OCI-LY3 (cell line): Measurements from ENCODE around the gene PROM2.

ENCODE experiments used
- H2AFZ ChIP-seq: fragments of 200-600, 300-600 bp; shearing (Covaris generic); 2 replicates; pipeline ENCODE4 v1.6.0; 2014; ENCODE audit warnings: antibody characterized with exemption, low read depth, low read length
- H3K27ac ChIP-seq: fragments of 200-600, 300-600 bp; sonication (generic); 2 replicates; pipeline ENCODE4 v1.5.1; 2014; ENCODE audit warnings: mild to moderate bottlenecking, low read length, moderate library complexity, mixed read lengths
- H3K27me3 ChIP-seq: fragments of 200-600, 300-600 bp; sonication (generic); 2 replicates; pipeline ENCODE4 v1.6.1; 2014; ENCODE audit warnings: low read depth, low read length, mixed read lengths
- H3K36me3 ChIP-seq: fragments of 200-600, 300-600 bp; sonication (generic); replicated peaks from 2 replicates; pipeline ENCODE3; 2014; ENCODE audit warnings: low read depth, low read length, mixed read lengths
- H3K4me1 ChIP-seq: fragments of 300-600, 200-600 bp; sonication (generic); 2 replicates; pipeline ENCODE4 v1.6.1; 2014; ENCODE audit warnings: low read length, mixed read lengths
- H3K4me2 ChIP-seq: fragments of 200-600, 300-600 bp; sonication (generic); 2 replicates; pipeline ENCODE4 v1.6.1; 2014; ENCODE audit warnings: low read length, mixed read lengths
- H3K4me3 ChIP-seq: fragments of 300-600, 200-600 bp; sonication (generic); 2 replicates; pipeline ENCODE4 v1.5.1; 2014; ENCODE audit warnings: antibody characterized with exemption, mild to moderate bottlenecking, low read length, moderate library complexity
- H3K79me2 ChIP-seq: fragments of 300-600, 200-600 bp; shearing (Covaris generic); 2 replicates; pipeline ENCODE4 v1.6.1; 2014; ENCODE audit warnings: mild to moderate bottlenecking, low read length, mixed read lengths
- H3K9ac ChIP-seq: fragments of 300-600, 200-600 bp; shearing (Covaris generic); 2 replicates; pipeline ENCODE4 v1.6.0; 2014; ENCODE audit warnings: mild to moderate bottlenecking, low read length, moderate library complexity
- H3K9me3 ChIP-seq: fragments of 200-600, 300-600 bp; shearing (Covaris generic); 2 replicates; pipeline ENCODE4 v1.6.1; 2014; ENCODE audit warnings: low read length, mixed read lengths; ENCODE audit not compliant: insufficient read depth
- H4K20me1 ChIP-seq: fragments of 200-600, 300-600 bp; sonication (generic); 2 replicates; pipeline ENCODE4 v1.6.1; 2016; ENCODE audit warnings: low read length, mixed read lengths; ENCODE audit not compliant: insufficient read depth
- EZH2phosphoT487 ChIP-seq: fragments of 200-600 bp; shearing (Covaris generic); IDR thresholded peaks from 2 replicates; pipeline ENCODE4 v1.6.1; 2018; ENCODE audit warnings: antibody characterized with exemption, mixed run types, low read depth
- TF ChIP-seq, protein P1 (sequence below): fragments of 200-600, 300-600 bp; sonication (generic); IDR thresholded peaks from 2 replicates; pipeline ENCODE4 v1.5.1; 2014; ENCODE audit warnings: antibody characterized with exemption, low read length, low read depth

Gene PROM2

DNA sequence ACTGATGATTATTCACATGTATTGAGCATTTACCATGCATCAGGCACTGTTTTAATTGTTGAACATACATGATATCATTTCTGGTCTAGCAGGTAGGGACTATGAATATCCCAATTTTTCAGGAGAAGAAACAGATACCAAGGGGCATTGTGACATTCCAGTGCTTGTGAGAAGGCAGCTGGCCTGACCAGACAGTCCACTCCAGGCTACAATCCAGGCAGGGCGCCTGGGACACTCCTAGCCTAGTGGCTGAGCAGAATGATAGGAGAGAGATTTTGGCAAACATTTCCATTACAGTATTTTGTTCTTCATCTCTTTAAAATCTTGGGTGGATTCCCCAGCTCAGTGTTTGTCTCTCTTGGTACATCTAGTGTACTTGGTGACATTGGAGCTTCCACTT lies 42.0 kb upstream of the PROM2 start:
- no peaks in the 10 kb centered on the region for H3K36me3 ChIP-seq
- H3K4me1 ChIP-seq: no peaks in the 10 kb centered on the region
- H3K4me3 ChIP-seq: no peak overlapping the region
- H3K79me2 ChIP-seq: no peaks in the 10 kb centered on the region
- no peaks in the 10 kb centered on the region; the same call in 1 of the 2 replicates for H3K27me3 ChIP-seq
- TF ChIP-seq, protein P1, sequence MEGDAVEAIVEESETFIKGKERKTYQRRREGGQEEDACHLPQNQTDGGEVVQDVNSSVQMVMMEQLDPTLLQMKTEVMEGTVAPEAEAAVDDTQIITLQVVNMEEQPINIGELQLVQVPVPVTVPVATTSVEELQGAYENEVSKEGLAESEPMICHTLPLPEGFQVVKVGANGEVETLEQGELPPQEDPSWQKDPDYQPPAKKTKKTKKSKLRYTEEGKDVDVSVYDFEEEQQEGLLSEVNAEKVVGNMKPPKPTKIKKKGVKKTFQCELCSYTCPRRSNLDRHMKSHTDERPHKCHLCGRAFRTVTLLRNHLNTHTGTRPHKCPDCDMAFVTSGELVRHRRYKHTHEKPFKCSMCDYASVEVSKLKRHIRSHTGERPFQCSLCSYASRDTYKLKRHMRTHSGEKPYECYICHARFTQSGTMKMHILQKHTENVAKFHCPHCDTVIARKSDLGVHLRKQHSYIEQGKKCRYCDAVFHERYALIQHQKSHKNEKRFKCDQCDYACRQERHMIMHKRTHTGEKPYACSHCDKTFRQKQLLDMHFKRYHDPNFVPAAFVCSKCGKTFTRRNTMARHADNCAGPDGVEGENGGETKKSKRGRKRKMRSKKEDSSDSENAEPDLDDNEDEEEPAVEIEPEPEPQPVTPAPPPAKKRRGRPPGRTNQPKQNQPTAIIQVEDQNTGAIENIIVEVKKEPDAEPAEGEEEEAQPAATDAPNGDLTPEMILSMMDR: no peak
- no peak for TF ChIP-seq EZH2phosphoT487
- H4K20me1 ChIP-seq: no peaks in the 10 kb centered on the region
- H3K4me2 ChIP-seq: no peak overlapping the region
- no peak overlapping the region for H2AFZ ChIP-seq
- H3K9ac ChIP-seq: no peak overlapping the region
- no peak overlapping the region for H3K27ac ChIP-seq
- no peaks in the 10 kb centered on the region for H3K9me3 ChIP-seq

DNA sequence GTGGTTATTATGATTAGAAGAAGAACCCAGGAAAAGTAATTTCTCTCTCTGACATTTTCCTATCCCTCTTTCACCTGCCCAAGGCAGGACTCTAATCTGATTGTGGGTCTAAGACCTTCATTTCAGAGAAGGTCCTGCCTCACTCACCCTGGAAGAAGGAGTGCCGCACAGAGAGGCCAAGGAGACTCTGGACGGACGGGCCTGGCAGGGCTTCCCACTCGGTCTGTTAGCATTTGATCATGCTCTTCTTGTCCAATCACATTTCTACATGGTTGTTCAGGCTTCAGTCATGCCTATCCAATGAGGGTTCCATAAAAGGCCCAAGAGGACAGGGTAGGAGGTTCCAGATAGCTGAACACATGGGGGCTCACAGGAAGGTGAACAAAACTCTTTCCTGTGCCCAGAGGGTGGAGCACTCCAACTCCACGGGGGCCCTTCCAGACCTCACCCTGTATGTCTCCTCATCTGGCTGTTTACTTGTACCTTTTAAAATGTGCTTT lies 39.9 kb upstream of the PROM2 start:
- Histone ChIP-seq H3K9ac (no peak overlapping the region), H3K4me3 (no peak overlapping the region), H3K9me3 (no peaks in the 10 kb centered on the region), H3K27me3 (no peaks in the 10 kb centered on the region; the same call in 1 of the 2 replicates), H3K4me2 (no peak overlapping the region), H2AFZ (no peak overlapping the region), H3K4me1 (no peaks in the 10 kb centered on the region), H4K20me1 (no peaks in the 10 kb centered on the region), H3K36me3 (no peaks in the 10 kb centered on the region), H3K79me2 (no peaks in the 10 kb centered on the region), H3K27ac (no peak overlapping the region)
- TF ChIP-seq, protein P1: no peak
- TF ChIP-seq EZH2phosphoT487: no peak

DNA sequence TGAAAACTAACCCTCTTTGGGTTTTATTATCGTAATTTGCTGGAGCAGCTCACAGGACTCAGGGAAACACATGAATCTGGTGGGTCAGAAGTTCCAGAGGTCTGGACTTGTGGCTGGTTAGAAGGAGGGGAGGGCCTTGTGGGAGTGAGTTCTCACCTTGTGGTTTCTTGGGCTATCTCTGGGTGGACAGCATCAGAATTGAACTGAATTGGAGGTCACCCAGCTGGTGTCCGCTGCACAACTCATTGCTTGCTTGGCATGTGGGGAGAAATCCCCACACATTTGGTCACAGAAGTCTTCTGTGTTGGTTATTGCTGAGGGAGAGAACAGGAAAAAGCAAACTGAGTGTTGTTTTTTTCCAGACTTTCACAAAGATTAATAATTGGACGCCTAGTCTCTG lies 39.4 kb upstream of the PROM2 start:
- Histone ChIP-seq H4K20me1 (no peaks in the 10 kb centered on the region), H3K9ac (no peak overlapping the region), H3K9me3 (no peaks in the 10 kb centered on the region), H2AFZ (no peak overlapping the region), H3K27me3 (no peaks in the 10 kb centered on the region), H3K4me1 (no peaks in the 10 kb centered on the region), H3K79me2 (no peaks in the 10 kb centered on the region), H3K4me3 (no peak overlapping the region), H3K27ac (no peak overlapping the region), H3K4me2 (no peak overlapping the region), H3K36me3 (no peaks in the 10 kb centered on the region)
- TF ChIP-seq, protein P1: no peak
- no peak for TF ChIP-seq EZH2phosphoT487

DNA sequence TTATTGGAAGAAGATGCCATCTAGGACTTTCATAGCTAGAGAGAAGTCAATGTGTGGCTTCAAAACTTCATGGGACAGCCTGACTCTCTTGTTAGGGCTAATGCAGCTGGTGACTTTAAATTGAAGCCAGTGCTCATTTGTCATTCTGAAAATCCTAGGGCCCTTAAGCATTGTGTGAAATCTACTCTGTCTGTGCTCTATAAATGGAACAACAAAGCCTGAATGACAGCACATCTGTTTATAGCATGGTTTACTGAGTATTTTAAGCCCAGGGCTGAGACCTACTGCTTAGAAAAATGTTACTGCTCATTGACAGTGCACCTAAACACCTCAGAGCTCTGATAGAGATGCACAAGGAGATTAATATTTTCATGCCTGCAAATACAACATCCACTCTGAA lies 36.1 kb upstream of the PROM2 start:
- Histone ChIP-seq H3K36me3 (no peaks in the 10 kb centered on the region), H3K4me3 (no peak overlapping the region), H3K9ac (no peak overlapping the region), H2AFZ (no peak overlapping the region), H3K9me3 (no peaks in the 10 kb centered on the region), H3K27ac (no peak overlapping the region), H3K4me2 (no peak overlapping the region), H3K79me2 (no peaks in the 10 kb centered on the region), H3K27me3 (no peaks in the 10 kb centered on the region), H4K20me1 (no peaks in the 10 kb centered on the region), H3K4me1 (no peaks in the 10 kb centered on the region)
- TF ChIP-seq EZH2phosphoT487: no peak
- TF ChIP-seq, protein P1: no peak
